Cardiac muscle cell (in vitro differentiated cells and primary cell): ENCODE measurements around the gene CC2D2B. TPM values are rescaled to one million over a fixed set of nuclear protein-coding genes. Genes with fewer than 3 reads are reported as not detected.

ENCODE experiments used
- DNase-seq, 2 donors: peaks; one replicate each; pipeline versions ENCODE4 v3.0.0 to v3.0.0-alpha.2; 2010 to 2017; ENCODE audit warnings: low read depth in 1 of 2, low spot score in 1 of 2
- H3K27ac ChIP-seq: fragments of 200-600 bp; sonication (generic); 2 replicates; pipeline ENCODE4 v1.5.1; 2016
- H3K27me3 ChIP-seq: fragments of 200-600 bp; sonication (generic); 2 replicates; pipeline ENCODE4 v1.6.0; 2016; ENCODE audit warnings: control low read depth
- H3K36me3 ChIP-seq: fragments of 200-600 bp; sonication (generic); 2 replicates; pipeline ENCODE4 v1.5.1; 2016; ENCODE audit warnings: control low read depth
- H3K4me1 ChIP-seq: fragments of 200-600 bp; sonication (generic); 2 replicates; pipeline ENCODE4 v1.8.1; 2017; ENCODE audit warnings: low read depth, mild to moderate bottlenecking, mixed run types
- H3K4me3 ChIP-seq: fragments of 200-600 bp; sonication (generic); 2 replicates; pipeline ENCODE4 v1.5.1; 2016; ENCODE audit warnings: mild to moderate bottlenecking
- H3K9me3 ChIP-seq: fragments of 200-600 bp; sonication (generic); 2 replicates; pipeline ENCODE4 v1.5.1; 2017; ENCODE audit warnings: low read depth, mild to moderate bottlenecking, control low read depth
- polyA plus RNA-seq: library from polyadenylated mRNA; unstranded; fragments of >200 nt; fragmentation: Nextera tagmentation; extraction: Ambion mirVana; gene quantifications from 2 replicates; pipeline ENCODE4 v1.2.1, GENCODE V29; 2016
- total RNA-seq: library from RNA; depleted of rRNA; stranded (reverse); fragments of >200 nt; gene quantifications from 2 replicates; pipeline ENCODE4 v1.2.3, GENCODE V29; 2016
- TF ChIP-seq, protein P1 (sequence below): IDR thresholded peaks from 2 replicates; pipeline ENCODE4 v1.5.1; 2012; ENCODE audit warnings: low read depth, mild to moderate bottlenecking, low read length

Gene CC2D2B
- total and polyA plus RNA-seq, 2 experiments from 2014 or later: 0.15 to 0.18 TPM

GRCh38 chr10:95865814-95866466 is 41.8 kb upstream of the CC2D2B start:
- H3K9me3 ChIP-seq: no peaks in the 10 kb centered on the region
- TF ChIP-seq, protein P1, sequence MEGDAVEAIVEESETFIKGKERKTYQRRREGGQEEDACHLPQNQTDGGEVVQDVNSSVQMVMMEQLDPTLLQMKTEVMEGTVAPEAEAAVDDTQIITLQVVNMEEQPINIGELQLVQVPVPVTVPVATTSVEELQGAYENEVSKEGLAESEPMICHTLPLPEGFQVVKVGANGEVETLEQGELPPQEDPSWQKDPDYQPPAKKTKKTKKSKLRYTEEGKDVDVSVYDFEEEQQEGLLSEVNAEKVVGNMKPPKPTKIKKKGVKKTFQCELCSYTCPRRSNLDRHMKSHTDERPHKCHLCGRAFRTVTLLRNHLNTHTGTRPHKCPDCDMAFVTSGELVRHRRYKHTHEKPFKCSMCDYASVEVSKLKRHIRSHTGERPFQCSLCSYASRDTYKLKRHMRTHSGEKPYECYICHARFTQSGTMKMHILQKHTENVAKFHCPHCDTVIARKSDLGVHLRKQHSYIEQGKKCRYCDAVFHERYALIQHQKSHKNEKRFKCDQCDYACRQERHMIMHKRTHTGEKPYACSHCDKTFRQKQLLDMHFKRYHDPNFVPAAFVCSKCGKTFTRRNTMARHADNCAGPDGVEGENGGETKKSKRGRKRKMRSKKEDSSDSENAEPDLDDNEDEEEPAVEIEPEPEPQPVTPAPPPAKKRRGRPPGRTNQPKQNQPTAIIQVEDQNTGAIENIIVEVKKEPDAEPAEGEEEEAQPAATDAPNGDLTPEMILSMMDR: no peak
- no peak for DNase-seq
- no peak overlapping the region for H3K27ac ChIP-seq
- H3K27me3 ChIP-seq: no peaks in the 10 kb centered on the region
- no peaks in the 10 kb centered on the region for H3K36me3 ChIP-seq
- H3K4me3 ChIP-seq: no peak overlapping the region
- H3K4me1 ChIP-seq: no peaks in the 10 kb centered on the region

GRCh38 chr10:95866467-95866842 is 41.3 kb upstream of the CC2D2B start:
- no peak overlapping the region for H3K27ac ChIP-seq
- no peaks in the 10 kb centered on the region for H3K9me3 ChIP-seq
- no peak overlapping the region for H3K4me3 ChIP-seq
- TF ChIP-seq, protein P1: no peak
- H3K36me3 ChIP-seq: no peaks in the 10 kb centered on the region
- H3K4me1 ChIP-seq: no peaks in the 10 kb centered on the region
- H3K27me3 ChIP-seq: no peaks in the 10 kb centered on the region
- DNase-seq: no peak

DNA sequence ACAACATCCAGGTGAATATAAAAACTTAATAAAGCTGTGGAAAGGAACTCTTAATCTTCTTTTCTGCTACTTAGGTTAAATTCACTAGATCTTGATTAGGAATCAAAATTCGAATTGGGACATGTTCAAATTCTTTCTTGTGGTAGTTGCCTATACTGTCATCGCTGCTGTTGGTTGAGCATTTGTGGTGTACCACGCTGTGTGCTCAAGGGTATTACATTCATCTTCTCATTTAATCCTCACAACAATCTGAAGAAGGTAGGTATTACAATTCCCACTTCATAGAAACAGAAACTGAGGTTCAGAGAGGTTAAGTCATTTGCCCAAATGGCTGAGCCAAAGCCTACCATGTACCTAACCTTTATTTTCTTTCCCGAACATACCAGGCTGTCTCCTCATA is 39.9 kb upstream of the CC2D2B start:
- H3K4me1 ChIP-seq: no peaks in the 10 kb centered on the region

DNA sequence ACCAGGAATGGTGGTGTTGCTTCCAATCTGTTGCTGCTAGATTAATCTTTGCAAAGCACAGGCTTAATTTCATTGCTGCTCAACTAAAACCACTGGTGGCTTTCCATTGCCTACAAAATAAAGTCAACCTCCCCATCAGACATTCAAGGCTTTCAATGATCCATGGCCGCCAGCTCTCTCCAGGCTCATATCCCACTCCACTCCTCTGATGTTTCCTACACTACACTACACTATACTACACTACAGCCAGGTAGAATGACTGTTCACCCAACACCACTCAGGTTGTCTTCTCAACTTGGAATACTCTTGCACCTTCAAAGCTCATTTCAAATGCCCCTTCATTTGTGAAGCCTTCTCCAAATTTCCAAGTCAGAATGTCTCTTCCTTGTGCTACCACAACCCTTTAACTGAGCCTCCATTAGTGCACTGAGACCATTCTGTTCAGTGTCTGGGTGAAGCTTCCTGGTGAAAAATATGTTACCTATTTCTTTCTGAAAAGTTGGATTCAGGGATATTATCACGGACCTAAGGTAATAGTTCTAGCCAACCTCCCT is 35.5 kb upstream of the CC2D2B start:
- H3K9me3 ChIP-seq: no peaks in the 10 kb centered on the region
- H3K36me3 ChIP-seq: peaks cover 7% of the 10 kb centered on the region
- no peaks in the 10 kb centered on the region for H3K4me1 ChIP-seq
- TF ChIP-seq, protein P1: no peak
- H3K27me3 ChIP-seq: no peaks in the 10 kb centered on the region
- H3K27ac ChIP-seq: no peak overlapping the region
- H3K4me3 ChIP-seq: no peak overlapping the region
- DNase-seq: no peak

More for the DNA sequence above, 39.9 kb upstream of the CC2D2B start:
- no peak for DNase-seq
- no peaks in the 10 kb centered on the region for H3K27me3 ChIP-seq
- no peaks in the 10 kb centered on the region for H3K9me3 ChIP-seq
- no peak overlapping the region for H3K4me3 ChIP-seq
- no peaks in the 10 kb centered on the region for H3K36me3 ChIP-seq
- H3K27ac ChIP-seq: no peak overlapping the region
- TF ChIP-seq, protein P1: no peak

DNA sequence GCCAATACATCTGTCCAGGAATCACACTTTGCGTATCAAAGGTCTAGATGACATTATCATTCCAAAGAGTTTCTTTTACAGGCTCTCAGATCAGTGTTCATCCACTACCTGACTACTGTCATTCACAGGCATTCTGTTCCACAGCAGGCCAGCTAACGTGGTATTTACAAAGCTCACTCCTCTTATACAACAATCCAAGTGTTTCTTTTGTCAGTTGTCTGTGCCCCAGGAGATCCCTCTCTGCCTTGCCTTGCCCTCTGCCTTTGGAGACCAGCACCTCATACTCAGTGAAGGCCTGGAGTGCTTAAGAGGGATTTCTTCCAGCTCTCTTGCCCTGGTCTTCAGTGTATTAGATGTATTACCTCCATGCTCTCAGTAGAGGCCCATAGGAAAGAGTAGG is 34.6 kb upstream of the CC2D2B start:
- no peak overlapping the region for H3K4me3 ChIP-seq
- H3K4me1 ChIP-seq: no peaks in the 10 kb centered on the region
- no peak for DNase-seq
- TF ChIP-seq, protein P1: no peak
- peaks cover 7% of the 10 kb centered on the region for H3K36me3 ChIP-seq
- no peaks in the 10 kb centered on the region for H3K27me3 ChIP-seq
- H3K27ac ChIP-seq: no peak overlapping the region
- H3K9me3 ChIP-seq: no peaks in the 10 kb centered on the region
